ENCODE measurements around the gene RTP2. TPM values are rescaled to one million over a fixed set of nuclear protein-coding genes. Genes with fewer than 3 reads are reported as not detected.

Gene RTP2
- total RNA-seq, 1 experiment from 2014 or later: not detected

DNA sequence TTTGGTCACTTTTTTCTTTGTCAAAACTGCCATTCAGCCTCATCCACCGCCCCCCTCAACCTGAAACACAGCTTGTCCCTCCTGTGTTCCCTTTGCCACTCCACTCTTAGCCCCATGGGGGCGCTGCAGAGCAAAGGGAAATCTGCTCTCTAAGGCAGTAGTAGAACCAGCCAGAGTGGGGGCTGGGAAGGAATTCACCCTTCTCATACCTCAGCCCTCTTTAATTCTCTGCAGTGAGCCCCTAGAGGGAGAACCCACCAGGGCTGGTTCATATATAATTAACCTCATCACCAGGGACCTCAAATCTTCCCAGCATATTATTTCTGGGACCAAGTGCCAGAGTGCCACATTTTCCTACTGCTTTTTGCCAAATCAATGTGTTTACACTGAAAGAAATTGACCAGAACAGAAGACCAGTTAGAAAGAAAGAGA lies 45.7 kb upstream of the RTP2 start (continued):
- TF ChIP-seq ZBTB33 (IDR thresholded peaks at IDR 0.05; ENCODE audit: extremely low read depth, insufficient replicate concordance, low read length) (peak; percentile 25), ZNF274 (IDR thresholded peaks at IDR 0.05; ENCODE audit: low read depth, low read length) (no peak), CEBPB (IDR thresholded peaks at IDR 0.05; ENCODE audit: low read depth) (no peak)
- TF ChIP-seq, protein P1, sequence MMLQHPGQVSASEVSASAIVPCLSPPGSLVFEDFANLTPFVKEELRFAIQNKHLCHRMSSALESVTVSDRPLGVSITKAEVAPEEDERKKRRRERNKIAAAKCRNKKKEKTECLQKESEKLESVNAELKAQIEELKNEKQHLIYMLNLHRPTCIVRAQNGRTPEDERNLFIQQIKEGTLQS (IDR thresholded peaks at IDR 0.05): no peak
- TF ChIP-seq, protein P2, sequence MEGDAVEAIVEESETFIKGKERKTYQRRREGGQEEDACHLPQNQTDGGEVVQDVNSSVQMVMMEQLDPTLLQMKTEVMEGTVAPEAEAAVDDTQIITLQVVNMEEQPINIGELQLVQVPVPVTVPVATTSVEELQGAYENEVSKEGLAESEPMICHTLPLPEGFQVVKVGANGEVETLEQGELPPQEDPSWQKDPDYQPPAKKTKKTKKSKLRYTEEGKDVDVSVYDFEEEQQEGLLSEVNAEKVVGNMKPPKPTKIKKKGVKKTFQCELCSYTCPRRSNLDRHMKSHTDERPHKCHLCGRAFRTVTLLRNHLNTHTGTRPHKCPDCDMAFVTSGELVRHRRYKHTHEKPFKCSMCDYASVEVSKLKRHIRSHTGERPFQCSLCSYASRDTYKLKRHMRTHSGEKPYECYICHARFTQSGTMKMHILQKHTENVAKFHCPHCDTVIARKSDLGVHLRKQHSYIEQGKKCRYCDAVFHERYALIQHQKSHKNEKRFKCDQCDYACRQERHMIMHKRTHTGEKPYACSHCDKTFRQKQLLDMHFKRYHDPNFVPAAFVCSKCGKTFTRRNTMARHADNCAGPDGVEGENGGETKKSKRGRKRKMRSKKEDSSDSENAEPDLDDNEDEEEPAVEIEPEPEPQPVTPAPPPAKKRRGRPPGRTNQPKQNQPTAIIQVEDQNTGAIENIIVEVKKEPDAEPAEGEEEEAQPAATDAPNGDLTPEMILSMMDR (IDR thresholded peaks at IDR 0.05 in 2 of 3, conservative IDR thresholded peaks at IDR 0.05 in 1 of 3; ENCODE audit: borderline replicate concordance in 1 of 3, insufficient read depth in 1 of 3, low read depth in 2 of 3, low read length in 2 of 3): peak in 2 of 3 experiments; percentile 98 to 99; a peak in 4 of 6 replicates

DNA sequence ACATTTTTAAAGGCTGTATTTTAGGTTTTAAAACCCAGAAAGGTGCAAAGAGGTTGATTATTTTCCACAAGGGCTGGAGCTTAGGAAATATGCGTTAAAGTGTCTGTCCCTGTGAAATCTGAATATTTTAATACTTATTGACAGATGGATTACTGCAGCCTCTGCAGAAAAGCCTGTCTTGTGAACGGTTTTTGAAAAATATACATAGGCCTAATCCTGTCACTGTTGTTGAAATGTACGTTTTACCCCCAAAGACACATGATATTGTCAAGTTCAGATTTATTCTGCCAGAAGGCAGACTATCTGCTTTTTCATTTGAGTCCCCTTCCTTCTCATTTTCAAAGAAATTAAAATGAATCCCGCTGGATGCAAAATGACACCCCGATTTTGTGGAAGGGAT lies 45.1 kb upstream of the RTP2 start:
- intact Hi-C loops (cut with micrococcal nuclease): loop anchor here (5.0 to 10.0 kb wide), 6 partner anchors 217 to 1085 kb away; partner anchors contain the start of gene LPP
- TF ChIP-seq RAD21 (IDR thresholded peaks at IDR 0.05; ENCODE audit: low read depth) (no peak), SRF (IDR thresholded peaks at IDR 0.05; ENCODE audit: low read depth) (no peak), SP1 (IDR thresholded peaks at IDR 0.05; ENCODE audit: low read depth) (no peak), CEBPB (IDR thresholded peaks at IDR 0.05; ENCODE audit: low read depth) (no peak), CBX3 (IDR thresholded peaks at IDR 0.05; ENCODE audit: low read depth) (no peak), SIN3A (IDR thresholded peaks at IDR 0.05; ENCODE audit: low read depth) (no peak), EGR1 (IDR thresholded peaks at IDR 0.05; ENCODE audit: low read depth) (no peak), EZH2phosphoT487 (IDR thresholded peaks at IDR 0.05; ENCODE audit: borderline replicate concordance) (no peak), ELF1 (IDR thresholded peaks at IDR 0.05; ENCODE audit: borderline replicate concordance, low read depth) (no peak), FOSL1 (IDR thresholded peaks at IDR 0.05; ENCODE audit: low read depth) (no peak), ZNF274 (IDR thresholded peaks at IDR 0.05; ENCODE audit: low read depth, low read length) (no peak), ZBTB33 (IDR thresholded peaks at IDR 0.05; ENCODE audit: extremely low read depth, insufficient replicate concordance, low read length) (no peak)
- TF ChIP-seq, protein P2 (IDR thresholded peaks at IDR 0.05 in 2 of 3, conservative IDR thresholded peaks at IDR 0.05 in 1 of 3; ENCODE audit: borderline replicate concordance in 1 of 3, insufficient read depth in 1 of 3, low read depth in 2 of 3, low read length in 2 of 3): no peak
- TF ChIP-seq, protein P1 (IDR thresholded peaks at IDR 0.05): no peak

More for the DNA sequence above, 45.1 kb upstream of the RTP2 start:
- no peaks in the 10 kb centered on the region for H4K20me1 ChIP-seq (ENCODE audit: insufficient read depth)
- no peaks in the 10 kb centered on the region for H3K36me3 ChIP-seq (ENCODE audit: control insufficient read depth in 1 of 2, insufficient read depth in 2 of 2, low read length in 2 of 2)
- no peak for DNase-seq (ENCODE audit: low read depth, low spot score)
- peaks cover 28 to 54% of the 10 kb centered on the region in 2 experiments for H3K4me1 ChIP-seq (ENCODE audit: control insufficient read depth in 1 of 2, insufficient read depth in 2 of 2, low read length in 2 of 2)
- H3K4me3 ChIP-seq (replicated peaks in 1 of 2; ENCODE audit: low read depth in 1 of 2, low read length in 2 of 2): no peak overlapping the region
- ChIA-PET CTCF (interaction anchor here (0.7 to 4.3 kb wide), 6 partner anchors 8 to 1207 kb away, joined by 3 to 37 read pairs (median 4); no protein-coding TSS in a partner anchor), RAD21 (ENCODE audit: low non-redundant PET in 1 of 2, low total read pairs in 2 of 2, uncharacterized antibody in 2 of 2, unreplicated experiment in 2 of 2) (no interaction called here), POLR2A (interaction anchor here (0.9 kb wide), 1 partner anchor 1207 kb away, joined by 3 read pairs; no protein-coding TSS in a partner anchor)
- no peaks in the 10 kb centered on the region for H3K9me3 ChIP-seq (ENCODE audit: control insufficient read depth in 1 of 2, insufficient read depth in 1 of 2, low read depth in 1 of 2, low read length in 2 of 2)
- H3K9me2 ChIP-seq (ENCODE audit: insufficient read depth): no peaks in the 10 kb centered on the region
- no peaks in the 10 kb centered on the region for H3K27me3 ChIP-seq (ENCODE audit: insufficient read depth, low read length)
- ATAC-seq: no peak
- peaks cover 6% of the 10 kb centered on the region; the same call in 1 of the 2 replicates for H3K79me2 ChIP-seq (ENCODE audit: insufficient read depth, low read length)
- peak overlapping the region; percentile 26; the same call in 1 of the 2 replicates for H3K4me2 ChIP-seq (ENCODE audit: low read length)
- H2AFZ ChIP-seq (ENCODE audit: low read depth, low read length, poor library complexity, severe bottlenecking): peak overlapping the region; percentile 19
- BruUV-seq (replicated peaks): no TSS peak
- H3K9ac ChIP-seq (ENCODE audit: low read length): no peak overlapping the region
- no peak overlapping the region for H3K27ac ChIP-seq (ENCODE audit: low read depth, low read length)
